ENCODE data around the gene CD1C. TPM values are rescaled to one million over a fixed set of nuclear protein-coding genes. Genes with fewer than 3 reads are reported as not detected.
"Not testable (repeated sequence)": the region's sequence is repeated elsewhere in the genome, so short reads cannot be mapped to it uniquely, and the experiment has no call there.

CD1C gene
- not detected for polyA plus RNA-seq (2013, experiment 1 of 2; ENCODE audit: insufficient read length)
- polyA plus RNA-seq (2013, experiment 2 of 2; ENCODE audit: insufficient read length), result not detected

DNA sequence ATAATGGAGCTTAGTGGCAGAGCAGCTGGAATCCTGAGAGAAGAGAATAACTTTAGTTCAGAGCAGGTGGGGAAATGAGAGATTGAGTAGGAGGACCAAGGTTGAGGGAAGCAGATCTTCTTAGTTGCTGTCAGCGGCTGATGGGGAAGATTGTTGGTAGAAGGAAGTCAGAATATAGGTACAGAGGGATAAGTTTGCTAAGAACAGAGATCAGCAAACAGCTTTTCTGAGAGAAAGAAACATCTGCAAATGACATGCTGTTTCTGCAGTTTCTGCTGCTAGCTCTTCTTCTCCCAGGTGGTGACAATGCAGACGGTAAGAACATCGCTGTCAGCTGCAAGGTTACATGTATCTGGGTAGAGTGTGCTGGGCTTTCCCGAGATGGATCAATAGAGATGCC is at the start of gene CD1C:
Gene CD1C, plus strand, starts transcription at position 113 of the 400 bp plus-strand sequence. Its CDS starts 142 bp downstream, at position 255.
- DNase-seq, result no peak

DNA sequence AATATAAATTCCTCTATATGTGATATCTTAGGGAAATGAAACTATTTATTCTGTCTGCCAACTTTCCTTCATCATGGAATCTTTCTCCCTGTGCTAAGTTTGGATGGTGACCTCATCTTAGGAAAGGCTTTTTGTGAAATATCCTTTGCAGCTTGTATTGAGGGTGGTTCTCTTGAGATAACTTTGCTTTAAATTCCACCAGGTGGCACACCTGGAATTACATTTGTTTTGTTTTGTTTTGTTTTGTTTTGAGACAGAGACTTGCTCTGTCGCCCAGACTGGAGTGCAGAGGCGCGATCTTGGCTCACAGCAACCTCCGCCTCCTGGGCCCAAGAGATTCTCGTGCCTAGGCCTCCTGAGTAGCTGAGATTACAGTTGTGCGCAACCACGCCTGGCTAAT is 43.1 kb upstream of the CD1C start:
- no peak for DNase-seq

DNA sequence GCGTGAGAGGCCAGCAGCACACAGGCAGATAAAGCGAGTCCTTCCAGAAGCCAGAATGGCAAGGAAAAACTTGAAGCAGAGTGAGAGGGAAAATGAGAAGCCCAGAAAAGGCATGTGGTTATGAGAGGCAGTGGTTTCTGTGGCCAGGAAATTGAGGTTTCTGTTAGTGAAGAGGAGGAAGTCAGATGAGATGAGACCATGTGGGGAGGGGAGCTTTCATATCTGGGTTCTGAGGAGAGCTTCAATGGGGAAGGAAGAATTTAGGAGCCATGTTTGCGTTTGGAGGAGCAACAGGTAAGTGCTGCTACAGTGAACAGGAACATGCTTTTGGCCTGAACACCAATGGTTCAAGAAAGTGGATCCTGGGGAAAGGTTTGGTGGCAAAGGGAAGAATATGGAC is 41.6 kb upstream of the CD1C start:
- no peak for DNase-seq

DNA sequence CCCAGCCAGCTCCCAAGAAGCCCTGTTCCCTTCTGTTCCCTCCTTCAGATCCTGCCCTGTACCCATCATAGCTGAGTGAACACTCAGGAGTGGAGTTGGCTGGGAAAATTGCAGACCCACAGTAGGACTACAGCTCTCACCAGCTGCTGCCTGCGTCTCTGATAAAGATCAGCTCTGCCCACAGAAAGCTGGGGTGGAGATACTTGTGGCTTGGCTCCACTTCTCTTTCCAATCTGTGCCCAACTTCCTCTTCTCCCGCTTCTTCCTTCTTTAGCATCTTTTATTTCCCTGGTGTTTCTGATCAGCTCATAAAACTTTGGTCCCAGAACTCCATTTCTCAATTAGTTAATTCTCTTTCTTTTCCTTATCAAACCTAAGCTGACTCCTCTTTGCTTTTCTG is 41.0 kb upstream of the CD1C start:
- no peak for DNase-seq

GRCh38 chr1:158249646-158250045 is 40.1 kb upstream of the CD1C start:
- no peak for DNase-seq

DNA sequence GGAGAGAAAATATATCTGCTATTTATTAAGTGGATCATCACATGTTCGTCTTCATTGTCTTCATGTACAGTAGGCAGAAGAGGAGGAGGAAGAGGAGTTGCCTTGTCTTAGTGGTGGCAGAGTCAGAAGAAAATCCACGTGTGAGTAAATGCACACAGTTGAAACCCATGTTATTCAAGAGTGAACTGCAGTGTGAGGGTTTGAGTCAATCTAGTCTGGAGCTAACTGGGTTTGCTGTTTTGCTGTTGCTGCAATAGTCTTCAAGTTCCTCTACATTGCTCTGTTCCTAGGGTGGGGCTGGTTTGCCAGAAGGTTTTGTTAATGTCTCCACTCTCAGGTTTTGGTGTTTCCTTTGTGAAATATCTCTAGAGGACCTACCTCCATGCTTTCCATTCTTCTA is 38.6 kb upstream of the CD1C start:
- no peak for DNase-seq

GRCh38 chr1:158255656-158256055 is 34.1 kb upstream of the CD1C start:
- DNase-seq, result no peak

GRCh38 chr1:158256747-158257146 is 33.0 kb upstream of the CD1C start:
- DNase-seq, result not testable (repeated sequence)

GRCh38 chr1:158257888-158258287 is 31.8 kb upstream of the CD1C start:
- no peak for DNase-seq

DNA sequence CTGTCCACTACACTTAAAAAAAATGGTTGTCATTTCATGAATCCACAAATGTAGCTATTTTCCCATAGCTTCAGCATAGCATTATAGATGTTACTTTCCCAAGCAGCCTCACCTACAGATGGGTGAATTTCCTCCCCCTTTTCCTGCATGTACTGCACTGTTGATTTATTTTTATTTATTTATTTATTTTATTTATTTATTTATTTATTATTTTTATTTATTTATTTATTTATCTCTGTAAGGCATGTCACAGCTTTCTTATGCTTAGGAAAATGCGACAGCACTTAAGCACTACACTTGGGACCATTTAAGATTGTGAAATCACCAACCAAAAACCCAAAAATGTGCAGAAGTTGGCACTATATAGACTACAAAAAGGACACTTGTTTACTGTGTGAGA is 30.6 kb upstream of the CD1C start:
- DNase-seq, result no peak

GRCh38 chr1:158272681-158273080 is 17.0 kb upstream of the CD1C start:
- no peak for DNase-seq

DNA sequence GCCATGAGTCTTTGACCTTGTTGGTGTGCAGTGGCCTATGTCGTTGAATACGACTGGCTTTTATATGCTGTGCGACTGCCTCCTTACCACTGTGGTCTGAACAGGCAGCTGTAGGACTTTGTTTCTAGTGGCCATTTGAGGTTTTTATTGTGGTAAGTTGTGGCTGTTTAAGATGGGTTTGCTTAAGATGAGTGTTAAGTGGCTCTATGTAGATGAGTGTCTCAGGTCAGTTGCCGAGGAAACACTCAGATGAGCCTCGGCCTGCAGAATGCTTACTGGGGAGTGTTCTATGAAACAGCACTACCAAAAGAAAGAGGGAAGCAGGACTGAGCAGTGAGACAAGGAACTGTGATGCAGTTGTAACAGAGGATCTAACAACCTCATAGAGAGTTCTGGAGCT is 14.9 kb upstream of the CD1C start:
- DNase-seq, result no peak

DNA sequence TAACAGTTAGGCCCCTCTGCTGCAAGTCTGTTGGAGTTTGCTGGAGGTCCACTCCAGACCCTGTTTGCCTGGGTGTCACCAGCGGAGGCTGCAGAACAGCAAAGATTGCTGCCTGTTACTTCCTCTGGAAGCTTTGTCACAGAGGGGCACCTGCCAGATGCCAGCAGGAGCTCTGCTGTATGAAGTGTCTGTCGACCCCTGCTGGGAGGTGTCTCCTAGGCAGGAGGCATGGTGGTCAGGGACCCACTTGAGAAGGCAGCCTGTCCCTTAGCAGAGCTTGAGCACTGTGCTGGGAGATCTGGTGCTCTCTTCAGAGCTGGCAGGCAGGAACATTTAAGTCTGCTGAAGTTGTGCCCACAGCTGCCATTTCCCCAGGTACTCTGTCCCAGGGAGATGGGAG is 7.3 kb upstream of the CD1C start:
- not testable (repeated sequence) for DNase-seq

DNA sequence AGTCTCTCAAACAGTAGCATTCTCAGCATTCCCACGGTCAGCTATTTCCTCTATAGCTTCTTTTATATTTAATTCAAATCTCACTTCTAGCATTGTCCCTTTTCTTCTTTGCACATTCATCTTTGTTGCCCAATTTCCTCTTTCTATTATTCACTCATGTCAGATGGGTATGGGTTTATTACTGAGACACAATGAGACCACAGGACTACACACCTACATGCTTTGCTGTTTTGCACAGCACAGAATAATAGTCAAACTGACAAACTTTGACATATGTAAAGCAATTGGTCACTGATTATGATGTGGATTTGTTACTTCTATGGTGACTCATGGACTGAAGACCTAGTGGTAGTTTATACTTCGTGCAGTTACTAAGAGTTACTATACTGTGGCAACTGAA is 5.8 kb upstream of the CD1C start:
- DNase-seq, result no peak

- no peak for DNase-seq
Observed at GRCh38 chr1:158285756-158286241, 3.9 kb upstream of the CD1C start.

DNA sequence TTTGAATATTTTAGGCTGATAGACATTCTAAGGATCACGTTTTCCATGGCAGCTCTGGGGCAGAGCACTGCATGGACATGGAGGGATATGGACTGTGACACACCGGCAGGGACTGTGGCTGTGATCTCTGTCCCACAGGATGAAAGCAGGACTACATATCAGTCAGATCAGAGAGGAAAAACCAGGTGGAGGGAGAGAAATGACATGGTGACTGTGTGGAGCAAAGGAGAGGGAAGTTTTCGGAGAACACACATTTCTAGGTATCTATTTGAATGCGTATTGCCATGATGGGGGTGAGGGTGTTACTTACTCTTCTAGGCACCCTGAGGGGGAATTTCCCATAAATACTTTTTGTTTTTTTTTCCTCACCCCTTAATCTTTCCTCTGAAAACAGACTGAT is 3.2 kb upstream of the CD1C start:
- DNase-seq, result no peak

- DNase-seq, result no peak
Observed at GRCh38 chr1:158286941-158287346, 2.8 kb upstream of the CD1C start.

- DNase-seq, result no peak
Observed at GRCh38 chr1:158290321-158290844, 660 bp downstream of the CD1C start.

DNA sequence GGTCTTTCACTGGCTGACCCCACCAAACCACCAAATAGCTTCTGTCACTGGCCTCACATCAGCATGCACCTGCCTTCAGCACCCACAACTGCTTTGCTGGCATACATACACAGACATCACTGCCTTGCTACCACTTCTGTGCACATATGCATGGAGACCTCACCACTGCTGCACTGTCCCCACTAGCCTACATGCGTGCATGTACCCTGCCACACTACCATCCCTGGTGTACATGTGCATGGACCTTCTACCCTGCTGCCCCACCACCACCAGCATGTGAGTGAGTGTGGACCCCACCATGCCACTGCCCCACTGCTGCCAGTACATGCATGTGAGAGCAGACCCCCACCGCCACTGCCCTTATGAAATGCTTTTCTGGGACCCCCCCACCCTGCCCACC is 6.1 kb downstream of the CD1C start:
- no peak for DNase-seq

DNA sequence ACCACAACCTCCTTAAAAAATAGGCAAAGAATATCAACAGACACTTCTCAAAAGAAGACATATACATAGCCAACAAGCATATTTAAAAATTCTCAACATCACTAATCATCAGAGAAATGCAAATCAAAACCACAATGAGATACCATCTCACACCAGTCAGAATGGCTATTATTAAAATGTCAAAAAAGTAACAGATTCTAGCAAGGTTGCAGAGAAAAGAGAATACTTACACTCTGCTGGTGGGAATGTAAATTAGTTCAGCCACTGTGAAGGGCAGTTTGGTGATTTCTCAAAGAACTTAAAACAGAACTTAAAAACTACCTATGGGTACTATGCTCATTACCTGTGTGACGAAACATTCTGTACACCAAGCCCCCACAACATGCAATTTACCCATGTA is 20.9 kb downstream of the CD1C start:
- DNase-seq, result no peak

GRCh38 chr1:158311066-158311465 is 21.3 kb downstream of the CD1C start:
- DNase-seq, result no peak

- DNase-seq, result no peak
Observed at GRCh38 chr1:158323866-158324265, 34.1 kb downstream of the CD1C start.

DNA sequence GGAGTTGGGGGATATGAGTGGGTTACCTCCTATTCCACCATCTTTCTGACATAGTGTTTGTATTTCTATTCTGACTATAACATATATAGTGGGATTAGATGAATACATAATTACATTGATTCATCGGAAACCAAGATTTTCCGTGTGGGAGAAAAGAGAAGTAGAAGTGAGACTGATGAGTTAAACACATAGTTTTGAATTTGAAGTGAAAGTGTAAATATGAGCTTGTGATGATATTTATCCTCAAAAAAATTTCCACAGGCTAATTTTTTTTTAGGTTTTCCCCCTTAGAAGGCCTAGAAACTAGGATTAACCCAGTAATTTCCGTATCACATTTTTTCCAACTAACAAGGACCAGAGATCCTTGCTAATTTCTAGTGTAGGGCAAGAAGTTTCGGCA is 34.7 kb downstream of the CD1C start:
- DNase-seq, result no peak

DNA sequence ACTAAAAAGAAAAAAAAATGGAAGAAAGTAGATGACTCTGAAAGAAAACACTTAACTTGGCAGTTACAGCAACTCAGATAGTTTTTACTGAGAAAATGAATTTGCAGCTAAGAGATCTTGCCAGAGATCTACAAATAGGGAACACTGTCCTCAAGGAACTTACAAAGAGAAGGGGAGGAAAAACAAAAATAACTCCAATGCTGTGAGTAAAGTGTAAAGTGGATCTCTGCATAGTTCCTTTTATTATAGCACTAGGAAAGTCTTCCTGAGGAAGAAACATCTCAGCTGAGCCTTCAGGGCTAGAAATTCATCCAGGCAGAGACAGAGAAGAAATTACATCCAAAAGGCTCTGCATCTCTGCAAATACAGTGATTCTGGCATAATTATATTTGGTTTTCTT is 37.8 kb downstream of the CD1C start:
- no peak for DNase-seq

DNA sequence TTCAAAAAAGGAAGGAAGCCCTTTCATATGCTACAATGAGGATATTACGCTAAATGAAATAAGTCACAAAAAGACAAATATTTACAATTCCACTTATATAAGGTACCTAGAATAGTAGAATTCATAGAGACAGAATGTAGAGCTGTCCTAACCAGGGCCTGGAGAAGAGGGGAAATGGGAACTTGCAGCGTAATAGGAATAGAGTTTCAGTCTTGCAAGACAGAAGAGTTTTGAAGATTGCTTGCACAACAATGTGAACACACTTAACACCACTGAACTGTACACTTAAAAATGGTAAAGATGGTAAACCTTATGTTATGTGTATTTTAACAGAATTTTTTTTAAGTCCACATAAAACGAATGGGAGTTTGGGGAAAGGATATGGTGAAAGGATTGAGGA is 38.7 kb downstream of the CD1C start:
- DNase-seq, result no peak

Measured in fibroblast of skin of back (primary cell).